Stomach (tissue), 9 donors: ENCODE measurements around the gene COL4A4. TPM values are rescaled to one million over a fixed set of nuclear protein-coding genes. Genes with fewer than 3 reads are reported as not detected.

ENCODE experiments used
- DNase-seq, 2 donors: peaks; one replicate each; pipeline versions ENCODE4 v3.0.0 to v3.0.0-alpha.2; 2013 to 2019
- H3K27ac ChIP-seq, 5 donors: fragments of 200-600 bp in 4 of 5; sonication (generic) in 4 of 5; one replicate each; pipeline ENCODE4 v1.5.1; 2013 to 2019; ENCODE audit warnings: mild to moderate bottlenecking in 1 of 5, moderate library complexity in 1 of 5
- H3K27me3 ChIP-seq, 3 donors: fragments of 200-600 bp; sonication (generic); one replicate each; pipeline ENCODE4 v1.5.1; 2017 to 2019; ENCODE audit warnings: mixed run types in 1 of 3
- H3K36me3 ChIP-seq, 4 donors: fragments of 200-600 bp; sonication (generic); 1 replicate in 3 of 4; 2 replicates in 1 of 4; pipeline ENCODE4 v1.5.1; 2016 to 2019
- H3K4me1 ChIP-seq, 4 donors: fragments of 200-600 bp; sonication (generic); one replicate each; pipeline ENCODE4 v1.5.1; 2016 to 2019
- H3K4me3 ChIP-seq, 4 donors: fragments of 200-600 bp; sonication (generic) in 3 of 4; one replicate each; pipeline ENCODE4 v1.5.1; 2016 to 2019; ENCODE audit warnings: mild to moderate bottlenecking in 1 of 4
- H3K9me3 ChIP-seq, 4 donors: fragments of 200-600 bp; sonication (generic); one replicate each; pipeline ENCODE4 v1.5.1; 2016 to 2019
- CTCF ChIP-seq, 7 experiments: fragments of 450-650 bp in 4 of 7; fragments of 200-600 bp in 3 of 7; sonication (generic) in 3 of 7; IDR thresholded peaks; one replicate each; pipeline ENCODE4 v1.5.1; 2016 to 2019; ENCODE audit warnings: antibody characterized with exemption in 7 of 7, control low read depth in 2 of 7, mild to moderate bottlenecking in 1 of 7
- EP300 ChIP-seq: sonication (generic); formaldehyde crosslinking; IDR thresholded peaks from one replicate; pipeline ENCODE4 v1.6.1; 2017; ENCODE audit warnings: antibody characterized with exemption
- POLR2A ChIP-seq, 4 donors: fragments of 450-650 bp; IDR thresholded peaks; one replicate each; pipeline ENCODE4 v1.6.1; 2016; ENCODE audit warnings: antibody characterized with exemption in 4 of 4, control low read depth in 2 of 4, mild to moderate bottlenecking in 1 of 4, moderate library complexity in 1 of 4
- POLR2AphosphoS5 ChIP-seq, 3 donors: sonication (generic); formaldehyde crosslinking; IDR thresholded peaks; one replicate each; pipeline ENCODE4 v1.6.1; 2016; ENCODE audit warnings: antibody characterized with exemption in 3 of 3
- WGBS, 5 donors: extraction: QIAGEN DNeasy Blood & Tissue Kit in 3 of 5; methylation state at CpG; one replicate each; pipeline versions ENCODE4 v1.1.5 to v1.1.7; 2013 to 2018; 5-methylcytosine and 5-hydroxymethylcytosine counted together
- intact Hi-C: fragments of 100-400 bp; cut with DNase I; formaldehyde crosslinking; loops from one replicate; pipeline ENCODE4 v1.15.1; 2023; ENCODE audit warnings: low total_unique reads
- polyA plus RNA-seq, 3 donors: library from polyadenylated mRNA; stranded (reverse); fragments of 200-250 nt; gene quantifications; one replicate each; pipeline ENCODE4 v1.2.3, GENCODE V29; 2013
- total RNA-seq, 5 donors: library from RNA; depleted of rRNA; stranded (reverse); fragments of >200 nt; gene quantifications; one replicate each; pipeline versions ENCODE4 v1.1.0 to v1.2.3, GENCODE V29; 2014 to 2016
- donor health status: healthy with polysubstance abuse.
- donor health status: Bipolar disorder and iron deficiency.
- donor health status: healthy.

Gene COL4A4
- total and polyA plus RNA-seq, 8 donors: 0.15 to 7.6 (median 0.55) TPM; not detected in 1

DNA sequence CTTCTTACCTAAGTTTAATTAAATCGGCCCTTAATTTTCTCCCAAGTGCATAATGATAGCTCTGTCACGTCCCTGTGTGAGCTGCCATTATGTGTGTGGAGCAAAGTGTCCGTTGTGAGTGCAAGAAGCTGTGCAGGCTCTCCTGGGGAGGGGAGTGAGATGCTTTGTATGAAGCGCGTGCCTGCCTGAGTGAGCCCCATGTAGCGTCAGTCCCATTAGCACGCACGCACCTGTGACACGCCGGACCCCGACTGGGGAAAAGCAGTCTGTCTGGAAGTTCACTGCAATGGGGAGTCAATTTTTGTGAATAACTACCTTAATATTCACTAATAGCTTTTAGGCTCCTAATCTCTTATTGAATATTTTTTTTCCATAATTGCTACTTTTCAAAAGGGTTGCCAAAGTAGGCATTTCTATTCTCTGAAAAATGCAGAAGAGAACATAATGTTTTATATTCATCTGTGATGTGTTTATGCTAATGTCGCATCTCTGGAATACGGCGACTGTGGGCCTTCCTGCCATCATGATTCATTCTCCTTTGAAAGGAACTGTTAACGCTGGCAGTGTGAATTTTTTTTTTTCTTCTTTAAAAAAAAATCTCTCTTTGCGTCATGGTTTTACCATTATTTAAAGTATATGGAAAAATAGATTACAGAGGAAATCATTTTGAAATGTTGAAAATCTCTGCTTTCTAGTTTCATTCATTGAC lies 157.7 kb downstream of the COL4A4 start:
- H3K27me3 ChIP-seq: no peaks in the 10 kb centered on the region
- intact Hi-C loops: no loop called here
- no peak for DNase-seq

DNA sequence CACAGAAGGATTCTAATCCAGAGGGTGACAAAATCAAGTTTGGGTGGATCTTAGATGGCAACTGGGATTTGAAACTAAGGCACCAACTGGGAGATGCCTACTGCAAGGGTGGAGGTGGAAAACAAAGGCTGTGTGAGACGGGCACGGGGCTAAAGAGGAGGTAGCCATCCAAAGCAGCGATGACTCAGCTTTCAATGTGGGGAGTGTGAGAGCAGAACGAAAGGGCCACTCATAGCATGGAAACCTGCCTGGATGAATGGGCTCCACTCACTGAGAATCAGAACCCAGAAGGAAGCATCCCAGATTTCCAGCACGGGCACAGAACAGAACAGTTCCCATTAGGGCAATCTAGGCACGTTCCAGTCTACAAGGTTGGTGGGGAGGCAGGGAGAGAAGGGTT lies 159.5 kb downstream of the COL4A4 start:
- H3K27ac ChIP-seq: no peak overlapping the region
- H3K4me3 ChIP-seq: no peak overlapping the region
- TF ChIP-seq EP300: no peak
- TF ChIP-seq POLR2AphosphoS5 (IDR thresholded peaks at IDR 0.05): no peak
- TF ChIP-seq POLR2A (IDR thresholded peaks at IDR 0.05): no peak
- TF ChIP-seq CTCF (IDR thresholded peaks at IDR 0.05): no peak
- no peaks in the 10 kb centered on the region for H3K4me1 ChIP-seq
- H3K27me3 ChIP-seq: no peaks in the 10 kb centered on the region
- H3K9me3 ChIP-seq: no peaks in the 10 kb centered on the region
- intact Hi-C loops: no loop called here
- H3K36me3 ChIP-seq: peaks cover 0 to 13% (median 2%) of the 10 kb centered on the region in 4 donors
- DNase-seq: no peak
- 86 to 94% (median 92%) methylated on average over 6 of the region's 6 CpGs for WGBS, 5 donors

More for the DNA sequence above, 157.7 kb downstream of the COL4A4 start:
- no peaks in the 10 kb centered on the region for H3K9me3 ChIP-seq
- no peak overlapping the region for H3K27ac ChIP-seq
- WGBS, 5 donors: 81 to 89% (median 88%) methylated on average over 16 of the region's 16 CpGs
- no peak overlapping the region for H3K4me3 ChIP-seq
- TF ChIP-seq EP300 (no peak), CTCF (IDR thresholded peaks at IDR 0.05) (no peak), POLR2A (IDR thresholded peaks at IDR 0.05) (no peak), POLR2AphosphoS5 (IDR thresholded peaks at IDR 0.05) (no peak)
- no peaks in the 10 kb centered on the region for H3K4me1 ChIP-seq
- H3K36me3 ChIP-seq: no peaks in the 10 kb centered on the region

GRCh38 chr2:227000123-227000522 lies 163.9 kb downstream of the COL4A4 start:
- no peak for DNase-seq
- intact Hi-C loops: no loop called here
- Histone ChIP-seq H3K4me3 (no peak overlapping the region), H3K36me3 (peaks cover 7 to 36% (median 21%) of the 10 kb centered on the region in 4 donors), H3K4me1 (no peaks in the 10 kb centered on the region), H3K9me3 (no peaks in the 10 kb centered on the region), H3K27ac (no peak overlapping the region), H3K27me3 (no peaks in the 10 kb centered on the region)
- TF ChIP-seq CTCF (IDR thresholded peaks at IDR 0.05) (no peak), POLR2AphosphoS5 (IDR thresholded peaks at IDR 0.05) (no peak), POLR2A (IDR thresholded peaks at IDR 0.05) (no peak), EP300 (no peak)
- WGBS, 5 donors: 92 to 96% (median 93%) methylated on average over 2 of the region's 2 CpGs

GRCh38 chr2:226999661-227000060 lies 164.3 kb downstream of the COL4A4 start:
- no peak for TF ChIP-seq EP300
- TF ChIP-seq CTCF (IDR thresholded peaks at IDR 0.05): no peak
- TF ChIP-seq POLR2AphosphoS5 (IDR thresholded peaks at IDR 0.05): no peak
- no peak for TF ChIP-seq POLR2A (IDR thresholded peaks at IDR 0.05)
- no peaks in the 10 kb centered on the region for H3K4me1 ChIP-seq
- WGBS, 5 donors: 74 to 90% (median 86%) methylated on average over 2 of the region's 2 CpGs
- no peak overlapping the region for H3K27ac ChIP-seq
- DNase-seq: no peak
- H3K4me3 ChIP-seq: no peak overlapping the region
- H3K36me3 ChIP-seq: peaks cover 7 to 36% (median 21%) of the 10 kb centered on the region in 4 donors
- intact Hi-C loops: no loop called here
- H3K9me3 ChIP-seq: no peaks in the 10 kb centered on the region
- no peaks in the 10 kb centered on the region for H3K27me3 ChIP-seq
